Ishikawa (cell line): ENCODE data around the gene ECEL1.

Source experiments
- CEBPB ChIP-seq: IDR thresholded peaks from 2 replicates; pipeline ENCODE4 v1.6.1; 2012
- CREB1 ChIP-seq: IDR thresholded peaks from 2 replicates; pipeline ENCODE4 v1.6.1; 2012; ENCODE audit warnings: low read depth
- EGR1 ChIP-seq: IDR thresholded peaks from 2 replicates; pipeline ENCODE4 v1.6.1; 2012
- EP300 ChIP-seq: IDR thresholded peaks from 2 replicates; pipeline ENCODE4 v1.6.1; 2012; ENCODE audit warnings: borderline replicate concordance
- FOXM1 ChIP-seq: IDR thresholded peaks from 2 replicates; pipeline ENCODE4 v1.6.1; 2012; ENCODE audit warnings: low read depth, borderline replicate concordance
- MAX ChIP-seq: IDR thresholded peaks from 2 replicates; pipeline ENCODE4 v1.6.1; 2012
- NFIC ChIP-seq: IDR thresholded peaks from 2 replicates; pipeline ENCODE4 v1.6.1; 2012
- RAD21 ChIP-seq: IDR thresholded peaks from 2 replicates; pipeline ENCODE4 v1.6.1; 2012; ENCODE audit warnings: low read depth
- REST ChIP-seq: IDR thresholded peaks from 2 replicates; pipeline ENCODE4 v1.6.1; 2012; ENCODE audit warnings: low read depth, mild to moderate bottlenecking
- TAF1 ChIP-seq: IDR thresholded peaks from 2 replicates; pipeline ENCODE4 v1.6.1; 2012; ENCODE audit warnings: low read depth, mild to moderate bottlenecking
- TCF12 ChIP-seq: IDR thresholded peaks from 2 replicates; pipeline ENCODE4 v1.6.1; 2012; ENCODE audit warnings: low read depth
- TEAD4 ChIP-seq: IDR thresholded peaks from 2 replicates; pipeline ENCODE4 v1.6.1; 2012
- USF1 ChIP-seq: IDR thresholded peaks from 2 replicates; pipeline ENCODE4 v1.6.1; 2012
- YY1 ChIP-seq: IDR thresholded peaks from 2 replicates; pipeline ENCODE4 v1.6.1; 2012; ENCODE audit warnings: low read depth
- ZBTB7A ChIP-seq: IDR thresholded peaks from 2 replicates; pipeline ENCODE4 v1.6.1; 2012; ENCODE audit warnings: low read depth

The ECEL1 gene

GRCh38 chr2:232458661-232459418 lies 28.8 kb downstream of the ECEL1 start:
- no peak for TF ChIP-seq REST
- no peak for TF ChIP-seq EP300
- TF ChIP-seq FOXM1: no peak
- TF ChIP-seq TAF1: no peak
- TF ChIP-seq USF1: no peak
- TF ChIP-seq TEAD4: no peak
- TF ChIP-seq CEBPB: no peak
- no peak for TF ChIP-seq TCF12
- TF ChIP-seq EGR1: no peak
- no peak for TF ChIP-seq YY1
- TF ChIP-seq CREB1: no peak
- no peak for TF ChIP-seq ZBTB7A
- no peak for TF ChIP-seq RAD21
- no peak for TF ChIP-seq MAX
- no peak for TF ChIP-seq NFIC

GRCh38 chr2:232458051-232458660 lies 29.5 kb downstream of the ECEL1 start:
- TF ChIP-seq TAF1 (no peak), ZBTB7A (no peak), CEBPB (no peak)

GRCh38 chr2:232457121-232458011 lies 30.3 kb downstream of the ECEL1 start:
- TF ChIP-seq USF1: no peak

- TF ChIP-seq EGR1: no peak
- TF ChIP-seq REST: peak; percentile 37; the same call in 1 of the 2 replicates
These were observed 31.1 kb downstream of the ECEL1 start for GRCh38 chr2:232456296-232457120.

- TF ChIP-seq CEBPB (no peak), EP300 (no peak), ZBTB7A (no peak), YY1 (no peak), FOXM1 (no peak), TCF12 (no peak), CREB1 (no peak), EGR1 (no peak), TAF1 (no peak), TEAD4 (no peak), REST (no peak), RAD21 (no peak), USF1 (no peak), NFIC (no peak), MAX (no peak)
These were observed 32.0 kb downstream of the ECEL1 start, which contains the start of gene ALPI for GRCh38 chr2:232455426-232456255. TSS of gene ALPI (plus strand) at chr2:232456153. CDS start at chr2:232456200, 47 bp downstream.
